A549 (cell line): Measurements from ENCODE around the gene CCNL1. TPM values are rescaled to one million over a fixed set of nuclear protein-coding genes. Genes with fewer than 3 reads are reported as not detected.

ENCODE experiments used
- ATAC-seq, 2 experiments: fragments of 200-7000 bp in 1 of 2; fragments of >200 bp in 1 of 2; cut with Nextera tagmentation in 1 of 2; cut with Tn5 transposase in 1 of 2; 3 replicates each; pipeline versions ENCODE4 v1.8.0 to v1.9.1; 2018 to 2020; ENCODE audit warnings: mild to moderate bottlenecking in 1 of 2, moderate library complexity in 1 of 2
- CTCF ChIA-PET: fragments of 300-600 bp; sonication (Branson Sonifier 250); formaldehyde crosslinking; extraction: SDS; loops from one replicate; lab custom pipeline; 2021; ENCODE audit warnings: antibody characterized with exemption, inconsistent platforms; lab: Yijun Ruan, JAX
- POLR2A ChIA-PET: fragments of 350-600 bp; formaldehyde crosslinking; extraction: SDS; loops from one replicate; lab custom pipeline; 2021; ENCODE audit warnings: antibody characterized with exemption, inconsistent platforms; lab: Yijun Ruan, JAX
- DNase-seq, 2 experiments: peaks; one replicate each; pipeline versions ENCODE4 v3.0.0 to v3.0.0-alpha.2; 2011 to 2016; ENCODE audit warnings: low read depth in 1 of 2, low spot score in 1 of 2
- FAIRE-seq: peaks from 2 replicates; lab custom pipeline; 2011; peaks lifted over from hg19 to GRCh38; lab: Jason Lieb, UNC
- H3K27ac ChIP-seq, 2 experiments: fragments of >200 bp; sonication (Bioruptor Twin); formaldehyde crosslinking; 3 replicates each; pipeline ENCODE4 v1.5.1; 2016 to 2017
- H3K4me1 ChIP-seq: fragments of >200 bp; sonication (Bioruptor Twin); formaldehyde crosslinking; 3 replicates; pipeline ENCODE4 v1.6.1; 2016
- H3K4me2 ChIP-seq: fragments of >200 bp; sonication (Bioruptor Twin); formaldehyde crosslinking; 3 replicates; pipeline ENCODE4 v1.6.1; 2016
- H3K4me3 ChIP-seq: fragments of >200 bp; sonication (Bioruptor Twin); formaldehyde crosslinking; 3 replicates; pipeline ENCODE4 v1.5.1; 2016
- H3K9me3 ChIP-seq: fragments of >200 bp; sonication (Bioruptor Twin); formaldehyde crosslinking; 3 replicates; pipeline ENCODE4 v1.6.1; 2016
- CEBPB ChIP-seq, 2 experiments: fragments of >200 bp in 1 of 2; sonication (Bioruptor Twin) in 1 of 2; formaldehyde crosslinking in 1 of 2; IDR thresholded peaks; 2 replicates each; pipeline ENCODE4 v1.6.1; 2012 to 2016
- CHD4 ChIP-seq: fragments of 200-600 bp; sonication (generic); IDR thresholded peaks from 2 replicates; pipeline ENCODE4 v1.6.1; 2016; ENCODE audit warnings: antibody characterized with exemption, mild to moderate bottlenecking, borderline replicate concordance
- EP300 ChIP-seq, 2 experiments: fragments of >200 bp; sonication (Bioruptor Twin); formaldehyde crosslinking; IDR thresholded peaks; 2 replicates in 1 of 2; 3 replicates in 1 of 2; pipeline ENCODE4 v1.6.1; 2016 to 2017
- FOSB ChIP-seq: fragments of 250-450 bp; sonication (Bioruptor Pico); IDR thresholded peaks from 2 replicates; pipeline ENCODE4 v1.5.0; 2020; ENCODE audit warnings: mild to moderate bottlenecking, moderate library complexity
- HDAC2 ChIP-seq: fragments of 200-600 bp; sonication (generic); IDR thresholded peaks from 2 replicates; pipeline ENCODE4 v1.6.1; 2016
- HEYL ChIP-seq: fragments of 250-450 bp; sonication (Bioruptor Pico); IDR thresholded peaks from 2 replicates; pipeline ENCODE4 v1.8.0; 2021; ENCODE audit warnings: mild to moderate bottlenecking, moderate library complexity
- HMGXB4 ChIP-seq: fragments of 250-450 bp; sonication (Bioruptor Pico); IDR thresholded peaks from 2 replicates; pipeline ENCODE4 v1.5.0; 2021; ENCODE audit warnings: mild to moderate bottlenecking, moderate library complexity, borderline replicate concordance
- HOXB13 ChIP-seq: fragments of 250-450 bp; sonication (Bioruptor Pico); IDR thresholded peaks from 2 replicates; pipeline ENCODE4 v1.5.0; 2020; ENCODE audit warnings: low read depth, mild to moderate bottlenecking, moderate library complexity
- JUNB ChIP-seq: fragments of >200 bp; sonication (Bioruptor Twin); formaldehyde crosslinking; IDR thresholded peaks from 2 replicates; pipeline ENCODE4 v1.6.1; 2016
- KDM5A ChIP-seq: fragments of 200-600 bp; sonication (generic); IDR thresholded peaks from 2 replicates; pipeline ENCODE4 v1.6.1; 2016; ENCODE audit warnings: antibody characterized with exemption, mild to moderate bottlenecking
- PHF8 ChIP-seq: fragments of 200-600 bp; sonication (generic); IDR thresholded peaks from 2 replicates; pipeline ENCODE4 v1.6.1; 2016; ENCODE audit warnings: low read depth, mild to moderate bottlenecking, antibody characterized with exemption, moderate library complexity, borderline replicate concordance
- POLR2A ChIP-seq: IDR thresholded peaks from 2 replicates; pipeline ENCODE4 v1.6.1; 2012; ENCODE audit warnings: mild to moderate bottlenecking, low read length
- RAD21 ChIP-seq, 2 experiments: fragments of >200 bp in 1 of 2; sonication (Bioruptor Twin) in 1 of 2; formaldehyde crosslinking in 1 of 2; IDR thresholded peaks in 1 of 2; conservative IDR thresholded peaks in 1 of 2; 2 replicates in 1 of 2; 3 replicates in 1 of 2; pipeline ENCODE4 v1.6.1; 2012 to 2018; ENCODE audit warnings: inconsistent platforms in 1 of 2
- SMC3 ChIP-seq: fragments of >200 bp; sonication (Bioruptor Twin); formaldehyde crosslinking; IDR thresholded peaks from 3 replicates; pipeline ENCODE4 v1.6.1; 2018; ENCODE audit warnings: inconsistent platforms
- TP53 ChIP-seq: fragments of 250-450 bp; sonication (Bioruptor Pico); IDR thresholded peaks from 2 replicates; pipeline ENCODE4 v1.5.0; 2021; ENCODE audit warnings: mild to moderate bottlenecking, moderate library complexity
- USF2 ChIP-seq: fragments of 450-650 bp; IDR thresholded peaks from 2 replicates; pipeline ENCODE4 v1.6.1; 2014; ENCODE audit warnings: antibody characterized with exemption
- ZFP36 ChIP-seq: fragments of 450-650 bp; IDR thresholded peaks from 2 replicates; pipeline ENCODE4 v1.6.1; 2014; ENCODE audit warnings: borderline replicate concordance; ENCODE audit not compliant: partially characterized antibody
- ZSCAN20 ChIP-seq: fragments of 250-450 bp; sonication (Bioruptor Pico); IDR thresholded peaks from 2 replicates; pipeline ENCODE4 v1.8.0; 2022; ENCODE audit warnings: mild to moderate bottlenecking, moderate library complexity
- whole genome bisulfite sequencing: methylation state at CpG from one replicate; pipeline ENCODE4 v1.1.6; 2017; ENCODE audit errors: missing lambda C conversion rate; 5-methylcytosine and 5-hydroxymethylcytosine counted together
- polyA plus RNA-seq, 4 experiments: library from polyadenylated mRNA; depleted of rRNA in 3 of 4; stranded (reverse); fragments of >200 nt; fragmentation: RNase III in 1 of 4; extraction: RNeasy Plus Mini Kit Qiagen cat#74134 plus additional on column Dnase treatment in 1 of 4; gene quantifications; 2 replicates in 3 of 4; 3 replicates in 1 of 4; pipeline ENCODE4 v1.2.3, GENCODE V29; 2011 to 2017

Gene CCNL1
- polyA plus RNA-seq, 2 of the 4 experiments (the other 2 are of a cell fraction), result 45.1 to 170 TPM

- H3K4me3 ChIP-seq, result no peak overlapping the region
- H3K4me2 ChIP-seq, result no peak overlapping the region
- CTCF ChIA-PET, result interaction anchor here (1.9 kb wide), 1 partner anchor 8 kb away, joined by 15 read pairs; no protein-coding TSS in a partner anchor
- TF ChIP-seq RAD21 (conservative IDR thresholded peaks at IDR 0.05 in 1 of 2, IDR thresholded peaks at IDR 0.05 in 1 of 2), result no peak
- TF ChIP-seq CEBPB (IDR thresholded peaks at IDR 0.05), result 0 out of 4 replicates have a peak, but pooled peaks of 1 of the 2 experiments have one; percentile 12
- 77% methylated on average over 2 of the region's 2 CpGs for whole genome bisulfite sequencing
- no peaks in the 10 kb centered on the region for H3K4me1 ChIP-seq
- no peaks in the 10 kb centered on the region for H3K9me3 ChIP-seq
- no peak overlapping the region for H3K27ac ChIP-seq
- DNase-seq (no peak), FAIRE-seq (no peak), ATAC-seq (peak; percentile 25 to 35; a peak in 4 of 6 replicates)
- POLR2A ChIA-PET, result interaction anchor here (1.0 to 1.7 kb wide), 2 partner anchors 9 to 57 kb away, joined by 3 to 7 read pairs; no protein-coding TSS in a partner anchor
These were observed 14.2 kb downstream of the CCNL1 start for GRCh38 chr3:157145606-157146322.

- WGBS, result 96% methylated on average over 5 of the region's 5 CpGs
- ATAC-seq (no peak), DNase-seq (no peak), FAIRE-seq (no peak)
- Histone ChIP-seq H3K4me2 (no peak overlapping the region), H3K4me3 (no peak overlapping the region), H3K9me3 (no peaks in the 10 kb centered on the region), H3K4me1 (peaks cover under 1% of the 10 kb centered on the region), H3K27ac (no peak overlapping the region)
- ChIA-PET POLR2A (no interaction called here), CTCF (no interaction called here)
- TF ChIP-seq CHD4 (no peak), HOXB13 (CRISPR knock-in tag) (no peak), JUNB (no peak), TP53 (CRISPR knock-in tag) (no peak), EP300 (IDR thresholded peaks at IDR 0.05) (no peak), USF2 (no peak), PHF8 (no peak)
These were observed 17.6 kb downstream of the CCNL1 start for GRCh38 chr3:157142315-157142714.

GRCh38 chr3:157139938-157140534 lies 19.9 kb downstream of the CCNL1 start:
- Histone ChIP-seq H3K4me1 (peaks cover 24% of the 10 kb centered on the region), H3K4me3 (no peak overlapping the region), H3K4me2 (no peak overlapping the region), H3K27ac (no peak overlapping the region), H3K9me3 (no peaks in the 10 kb centered on the region)
- ChIA-PET CTCF (interaction anchor here (0.6 to 1.4 kb wide), 5 partner anchors 15 to 724 kb away, joined by 3 to 5 read pairs (median 3); partner anchors contain the start of gene TIPARP), POLR2A (interaction anchor here (0.6 kb wide), 1 partner anchor 13 kb away, joined by 5 read pairs; no protein-coding TSS in a partner anchor)
- TF ChIP-seq HEYL (no peak), TP53 (CRISPR knock-in tag) (no peak)
- FAIRE-seq, result no peak
- ATAC-seq, result no peak
- 75% methylated on average over 8 of the region's 8 CpGs for WGBS
- DNase-seq, result no peak

- Histone ChIP-seq H3K4me2 (peak overlapping the region; percentile 60), H3K4me3 (no peak overlapping the region), H3K27ac (peak overlapping the region; percentile 26 to 59; a peak in 4 of 6 replicates), H3K9me3 (no peaks in the 10 kb centered on the region), H3K4me1 (peaks cover 33% of the 10 kb centered on the region)
- POLR2A ChIA-PET, result interaction anchor here (0.7 to 5.9 kb wide), 2 partner anchors 11 to 48 kb away, joined by 3 to 30 read pairs; no protein-coding TSS in a partner anchor
- FAIRE-seq (no peak), DNase-seq (no peak), ATAC-seq (peak; percentile 5 to 31; a peak in 4 of 6 replicates)
- TF ChIP-seq USF2, result no peak
- no peak for TF ChIP-seq HDAC2
- TF ChIP-seq ZFP36, result no peak
- no peak for TF ChIP-seq ZSCAN20 (CRISPR knock-in tag)
- TF ChIP-seq SMC3, result no peak
- TF ChIP-seq KDM5A, result no peak
- TF ChIP-seq FOSB (CRISPR knock-in tag), result no peak
- TF ChIP-seq POLR2A, result no peak
- no peak for TF ChIP-seq HMGXB4 (CRISPR knock-in tag)
- WGBS, result 50% methylated on average over 6 of the region's 6 CpGs
- CTCF ChIA-PET, result interaction anchor here (0.5 to 8.6 kb wide), 73 partner anchors 10 to 1331 kb away, joined by 3 to 100 read pairs (median 4); partner anchors contain the start of genes C3orf33, SSR3 and TIPARP
These were observed 23.1 kb downstream of the CCNL1 start for GRCh38 chr3:157136647-157137387.
